DND-41 (cell line): Measurements from ENCODE around the gene NHERF2.

Experiments used
- CTCF ChIP-seq: IDR thresholded peaks from 2 replicates; pipeline ENCODE4 v1.5.1; 2012; ENCODE audit warnings: borderline replicate concordance, low read length, moderate library complexity, mild to moderate bottlenecking; ENCODE audit not compliant: poor library complexity, severe bottlenecking; ENCODE audit errors: extremely low read depth
- EZH2 ChIP-seq: IDR thresholded peaks from 3 replicates; pipeline ENCODE4 v1.6.1; 2012; ENCODE audit warnings: borderline replicate concordance, low read depth, mild to moderate bottlenecking, moderate library complexity, low read length, inconsistent platforms; ENCODE audit not compliant: severe bottlenecking

DNA sequence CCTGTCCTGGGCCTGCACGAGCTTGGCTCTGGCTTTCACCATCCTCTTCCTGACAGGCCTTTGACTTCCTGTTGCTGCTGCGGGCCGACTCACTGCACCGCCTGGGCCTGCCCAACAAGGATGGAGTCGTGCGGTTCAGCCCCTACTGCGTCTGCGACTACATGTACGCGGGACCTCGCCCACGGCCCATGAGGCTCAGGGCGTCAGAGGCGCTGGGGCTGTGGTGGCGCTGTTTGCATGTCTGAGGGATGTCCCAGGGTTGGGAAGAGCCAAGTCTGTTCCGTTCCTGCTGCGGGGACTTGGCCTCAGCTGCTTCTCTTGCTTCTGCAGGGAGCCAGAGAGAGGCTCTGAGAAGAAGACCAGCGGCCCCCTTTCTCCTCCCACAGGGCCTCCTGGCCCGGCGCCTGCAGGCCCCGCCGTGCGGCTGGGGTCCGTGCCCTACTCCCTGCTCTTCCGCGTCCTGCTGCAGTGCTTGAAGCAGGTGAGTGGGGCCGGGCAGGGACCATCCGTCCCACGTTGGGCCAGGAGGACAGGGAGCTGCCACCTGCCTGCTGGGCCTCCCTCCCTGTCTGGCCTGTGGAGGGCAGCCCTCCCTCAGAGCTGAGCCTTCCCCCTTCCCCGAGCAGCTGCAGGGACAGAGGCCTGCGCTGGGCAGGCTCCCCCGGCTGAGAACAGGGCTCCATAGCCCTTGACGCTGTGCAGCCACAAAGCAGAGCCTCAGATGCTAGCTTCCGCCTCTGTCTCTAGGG lies 44.9 kb downstream of the NHERF2 start:
- TF ChIP-seq CTCF (peak; percentile 15), EZH2 (no peak)
